Measurements from ENCODE around the gene AAK1. TPM values are rescaled to one million over a fixed set of nuclear protein-coding genes. Genes with fewer than 3 reads are reported as not detected.

The AAK1 gene
- polyA plus RNA-seq, 1 experiment = 23.3 TPM

GRCh38 chr2:69547984-69548715, 95.4 kb downstream of the AAK1 start:
- Histone ChIP-seq H3K27me3 (ENCODE audit: control insufficient read depth, insufficient read depth, low read length) (no peaks in the 10 kb centered on the region), H3K4me3 (ENCODE audit: low read depth, low read length) (no peak overlapping the region), H3K36me3 (ENCODE audit: control insufficient read depth, insufficient read depth, low read length) (no peaks in the 10 kb centered on the region; the same call in 1 of the 2 replicates)
- DNase-seq (ENCODE audit: low read depth) = no peak
- TF ChIP-seq CTCF (IDR thresholded peaks at IDR 0.05; ENCODE audit: insufficient read depth, low read depth, low read length) = no peak
- POLR2A ChIA-PET = no interaction called here
- CTCF ChIA-PET = interaction anchor here (1.8 kb wide), 1 partner anchor 18 kb away, joined by 7 read pairs; no protein-coding TSS in a partner anchor

GRCh38 chr2:69546646-69547045, 96.9 kb downstream of the AAK1 start:
- Histone ChIP-seq H3K27me3 (ENCODE audit: control insufficient read depth, insufficient read depth, low read length) (no peaks in the 10 kb centered on the region), H3K36me3 (ENCODE audit: control insufficient read depth, insufficient read depth, low read length) (peaks cover 2% of the 10 kb centered on the region), H3K4me3 (ENCODE audit: low read depth, low read length) (no peak overlapping the region)
- TF ChIP-seq CTCF (IDR thresholded peaks at IDR 0.05; ENCODE audit: insufficient read depth, low read depth, low read length) = no peak
- no peak for DNase-seq (ENCODE audit: low read depth)
- ChIA-PET POLR2A (no interaction called here), CTCF (no interaction called here)

GRCh38 chr2:69545477-69545932, 98.0 kb downstream of the AAK1 start:
- TF ChIP-seq CTCF (IDR thresholded peaks at IDR 0.05; ENCODE audit: insufficient read depth, low read depth, low read length) = no peak
- H3K4me3 ChIP-seq (ENCODE audit: low read depth, low read length) = no peak overlapping the region
- no peak for DNase-seq (ENCODE audit: low read depth)
- ChIA-PET CTCF (interaction anchor here (1.3 kb wide), 1 partner anchor 20 kb away, joined by 5 read pairs; no protein-coding TSS in a partner anchor), POLR2A (no interaction called here)
- H3K36me3 ChIP-seq (ENCODE audit: control insufficient read depth, insufficient read depth, low read length) = peaks cover 2% of the 10 kb centered on the region
- no peaks in the 10 kb centered on the region for H3K27me3 ChIP-seq (ENCODE audit: control insufficient read depth, insufficient read depth, low read length)

DNA sequence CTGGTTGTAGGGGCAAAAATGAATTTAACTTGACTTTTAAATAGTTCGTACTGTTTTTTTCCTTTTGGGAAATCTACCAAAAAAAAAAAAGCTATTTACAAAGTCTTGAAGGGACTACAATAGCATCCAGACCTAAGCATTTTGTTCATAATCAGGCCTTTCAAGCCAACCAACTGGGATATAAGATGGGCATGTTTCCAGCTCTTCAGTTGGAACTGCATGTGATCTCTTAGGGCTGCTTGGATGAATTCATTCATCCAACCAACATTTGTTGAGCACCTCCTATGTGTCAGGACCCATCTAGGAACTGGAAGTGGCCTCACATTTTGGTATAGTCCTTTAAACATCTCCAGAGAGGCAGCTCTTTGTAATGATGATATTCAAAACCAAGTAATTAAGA, 98.6 kb downstream of the AAK1 start:
- H3K4me3 ChIP-seq (ENCODE audit: low read depth, low read length) = no peak overlapping the region
- no peaks in the 10 kb centered on the region for H3K27me3 ChIP-seq (ENCODE audit: control insufficient read depth, insufficient read depth, low read length)
- no peak for TF ChIP-seq CTCF (IDR thresholded peaks at IDR 0.05; ENCODE audit: insufficient read depth, low read depth, low read length)
- no peak for DNase-seq (ENCODE audit: low read depth)
- peaks cover 2% of the 10 kb centered on the region for H3K36me3 ChIP-seq (ENCODE audit: control insufficient read depth, insufficient read depth, low read length)
- ChIA-PET CTCF (interaction anchor here (1.3 kb wide), 1 partner anchor 20 kb away, joined by 5 read pairs; no protein-coding TSS in a partner anchor), POLR2A (no interaction called here)

DNA sequence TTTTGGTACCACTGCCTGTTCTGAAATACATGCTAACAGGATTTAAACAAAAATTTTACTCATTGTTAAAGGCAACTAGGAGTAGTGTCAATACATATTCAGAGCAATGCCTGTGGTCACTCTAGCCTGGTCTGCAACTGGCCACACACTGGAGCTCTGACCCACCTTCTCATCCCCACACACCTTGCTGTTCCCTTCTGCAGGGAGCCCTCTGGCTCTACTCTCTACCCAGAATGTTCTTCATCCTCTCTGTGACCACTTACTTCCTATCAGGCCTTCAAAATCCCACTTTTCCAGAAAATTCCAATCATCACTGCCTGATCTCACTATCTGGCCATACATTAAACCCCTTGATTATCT, 104.0 kb downstream of the AAK1 start:
- ChIA-PET CTCF (no interaction called here), POLR2A (no interaction called here)
- no peak for DNase-seq (ENCODE audit: low read depth)
- TF ChIP-seq CTCF (IDR thresholded peaks at IDR 0.05; ENCODE audit: insufficient read depth, low read depth, low read length) = no peak
- H3K27me3 ChIP-seq (ENCODE audit: control insufficient read depth, insufficient read depth, low read length) = no peaks in the 10 kb centered on the region
- H3K4me3 ChIP-seq (ENCODE audit: low read depth, low read length) = no peak overlapping the region
- peaks cover 8% of the 10 kb centered on the region for H3K36me3 ChIP-seq (ENCODE audit: control insufficient read depth, insufficient read depth, low read length)

Measured in BJ (cell line).